ENCODE measurements around the gene TRABD2B.

DNA sequence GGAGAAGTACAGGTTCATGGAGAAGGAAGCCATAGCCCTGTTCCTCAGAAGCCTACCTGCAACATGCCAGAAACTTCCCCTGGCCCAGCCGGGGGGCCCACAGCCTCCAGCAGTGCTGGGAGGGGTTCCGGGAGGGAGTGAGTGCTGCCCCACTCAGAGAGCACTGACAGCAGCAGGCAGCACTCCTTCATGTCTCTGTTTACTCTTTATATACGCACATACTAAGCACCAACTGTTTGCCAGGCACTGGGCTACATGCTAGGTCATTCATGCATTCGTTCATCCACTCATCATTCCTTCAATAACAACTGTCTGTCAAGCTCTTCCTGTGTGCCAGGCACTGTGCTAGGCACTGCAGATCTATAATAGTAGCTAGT, 120.6 kb downstream of the TRABD2B start:
- no peak for TF ChIP-seq POLR2A (IDR thresholded peaks at IDR 0.05; ENCODE audit: borderline replicate concordance, extremely low read depth, insufficient read depth, insufficient read length)
- TF ChIP-seq, protein P1, sequence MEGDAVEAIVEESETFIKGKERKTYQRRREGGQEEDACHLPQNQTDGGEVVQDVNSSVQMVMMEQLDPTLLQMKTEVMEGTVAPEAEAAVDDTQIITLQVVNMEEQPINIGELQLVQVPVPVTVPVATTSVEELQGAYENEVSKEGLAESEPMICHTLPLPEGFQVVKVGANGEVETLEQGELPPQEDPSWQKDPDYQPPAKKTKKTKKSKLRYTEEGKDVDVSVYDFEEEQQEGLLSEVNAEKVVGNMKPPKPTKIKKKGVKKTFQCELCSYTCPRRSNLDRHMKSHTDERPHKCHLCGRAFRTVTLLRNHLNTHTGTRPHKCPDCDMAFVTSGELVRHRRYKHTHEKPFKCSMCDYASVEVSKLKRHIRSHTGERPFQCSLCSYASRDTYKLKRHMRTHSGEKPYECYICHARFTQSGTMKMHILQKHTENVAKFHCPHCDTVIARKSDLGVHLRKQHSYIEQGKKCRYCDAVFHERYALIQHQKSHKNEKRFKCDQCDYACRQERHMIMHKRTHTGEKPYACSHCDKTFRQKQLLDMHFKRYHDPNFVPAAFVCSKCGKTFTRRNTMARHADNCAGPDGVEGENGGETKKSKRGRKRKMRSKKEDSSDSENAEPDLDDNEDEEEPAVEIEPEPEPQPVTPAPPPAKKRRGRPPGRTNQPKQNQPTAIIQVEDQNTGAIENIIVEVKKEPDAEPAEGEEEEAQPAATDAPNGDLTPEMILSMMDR (IDR thresholded peaks at IDR 0.05 in 2 of 3, conservative IDR thresholded peaks at IDR 0.05 in 1 of 3; ENCODE audit: borderline replicate concordance in 1 of 3, insufficient read depth in 1 of 3, low read depth in 2 of 3, low read length in 2 of 3), result no peak
- TF ChIP-seq EZH2 (IDR thresholded peaks at IDR 0.05), result no peak
- TF ChIP-seq YY1 (IDR thresholded peaks at IDR 0.05; ENCODE audit: extremely low read depth, insufficient replicate concordance, low read depth, low read length), result no peak
- TF ChIP-seq ELF1 (IDR thresholded peaks at IDR 0.05; ENCODE audit: borderline replicate concordance, low read depth), result no peak
- no peak for TF ChIP-seq POLR2AphosphoS5 (IDR thresholded peaks at IDR 0.05; ENCODE audit: low read depth, low read length)
- TF ChIP-seq ZNF274 (IDR thresholded peaks at IDR 0.05; ENCODE audit: low read depth, low read length), result no peak
- no peak for TF ChIP-seq CEBPB (IDR thresholded peaks at IDR 0.05; ENCODE audit: low read depth)
- TF ChIP-seq RAD21 (IDR thresholded peaks at IDR 0.05; ENCODE audit: low read depth), result no peak
- TF ChIP-seq EZH2phosphoT487 (IDR thresholded peaks at IDR 0.05; ENCODE audit: borderline replicate concordance), result no peak
- TF ChIP-seq, protein P2, sequence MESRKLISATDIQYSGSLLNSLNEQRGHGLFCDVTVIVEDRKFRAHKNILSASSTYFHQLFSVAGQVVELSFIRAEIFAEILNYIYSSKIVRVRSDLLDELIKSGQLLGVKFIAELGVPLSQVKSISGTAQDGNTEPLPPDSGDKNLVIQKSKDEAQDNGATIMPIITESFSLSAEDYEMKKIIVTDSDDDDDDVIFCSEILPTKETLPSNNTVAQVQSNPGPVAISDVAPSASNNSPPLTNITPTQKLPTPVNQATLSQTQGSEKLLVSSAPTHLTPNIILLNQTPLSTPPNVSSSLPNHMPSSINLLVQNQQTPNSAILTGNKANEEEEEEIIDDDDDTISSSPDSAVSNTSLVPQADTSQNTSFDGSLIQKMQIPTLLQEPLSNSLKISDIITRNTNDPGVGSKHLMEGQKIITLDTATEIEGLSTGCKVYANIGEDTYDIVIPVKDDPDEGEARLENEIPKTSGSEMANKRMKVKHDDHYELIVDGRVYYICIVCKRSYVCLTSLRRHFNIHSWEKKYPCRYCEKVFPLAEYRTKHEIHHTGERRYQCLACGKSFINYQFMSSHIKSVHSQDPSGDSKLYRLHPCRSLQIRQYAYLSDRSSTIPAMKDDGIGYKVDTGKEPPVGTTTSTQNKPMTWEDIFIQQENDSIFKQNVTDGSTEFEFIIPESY (IDR thresholded peaks at IDR 0.05; ENCODE audit: extremely low read depth, insufficient replicate concordance, low read length), result no peak

Measured in HCT116 (cell line).